GM19455 (cell line): ENCODE data around the gene OFD1.

Source experiments
- ATAC-seq: cut with Tn5 transposase; IDR thresholded peaks from one replicate; pipeline ENCODE4 v1.9.1; 2021; ENCODE audit not compliant: unreplicated experiment

The OFD1 gene

GRCh38 chrX:13750204-13750603 is 15.7 kb downstream of the OFD1 start:
- ATAC-seq = no peak

DNA sequence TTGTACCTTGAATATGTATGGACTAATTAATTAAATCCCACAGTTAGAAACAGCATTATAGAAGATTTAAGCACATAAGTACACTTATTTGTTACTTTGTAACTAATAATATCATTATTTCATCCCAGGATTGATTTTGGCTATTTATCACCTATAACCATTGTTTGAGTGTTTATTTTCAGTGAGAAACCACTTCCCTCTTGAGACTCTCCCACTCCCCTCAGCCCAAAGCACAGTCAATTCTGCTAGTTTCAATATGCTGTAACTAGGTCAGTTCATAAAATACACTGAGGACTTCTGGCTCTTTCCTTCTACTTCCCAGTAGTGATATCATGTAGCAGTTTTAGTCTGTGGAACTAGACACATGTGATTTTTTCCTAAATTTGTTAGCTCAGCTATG is 16.3 kb downstream of the OFD1 start:
- no peak for ATAC-seq

DNA sequence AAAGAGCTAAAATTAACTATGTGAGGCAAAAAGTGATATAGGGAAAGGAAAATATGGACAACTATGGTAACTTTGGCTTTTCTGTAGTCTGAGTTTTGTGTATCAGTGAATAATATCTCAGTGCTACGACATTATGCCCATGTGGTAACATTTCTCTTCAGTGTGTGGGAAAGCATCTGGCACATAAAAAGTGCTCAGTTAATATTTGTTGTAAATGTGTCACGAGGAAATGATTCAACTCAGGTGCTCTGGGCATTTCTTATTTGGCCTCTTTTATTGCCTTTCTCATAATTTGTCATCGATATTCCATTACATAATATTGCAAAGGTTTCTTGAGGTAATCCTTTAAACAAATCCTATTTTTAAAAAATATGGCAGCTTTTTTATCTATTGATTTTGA is 17.6 kb downstream of the OFD1 start:
- ATAC-seq = no peak

- no peak for ATAC-seq
These were observed 18.1 kb downstream of the OFD1 start for GRCh38 chrX:13752646-13753045.

DNA sequence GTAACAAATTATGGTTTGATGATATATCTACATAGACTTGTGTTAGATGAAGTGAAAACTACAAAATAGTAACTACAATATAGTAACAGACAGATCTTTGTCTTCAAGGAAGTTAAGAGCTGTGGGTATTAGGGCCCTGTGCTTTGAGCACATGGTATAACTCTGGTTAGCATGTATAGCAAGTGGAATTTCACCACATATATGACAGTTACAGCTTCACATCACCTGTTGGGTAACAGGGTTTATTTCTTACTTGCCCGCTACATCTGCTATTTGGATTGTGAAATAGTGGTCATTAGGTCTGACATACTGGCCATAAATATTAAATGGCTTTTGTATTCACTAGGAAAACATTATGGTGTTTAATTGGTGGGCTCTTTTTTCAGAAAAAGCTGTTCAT is 20.2 kb downstream of the OFD1 start:
- no peak for ATAC-seq

DNA sequence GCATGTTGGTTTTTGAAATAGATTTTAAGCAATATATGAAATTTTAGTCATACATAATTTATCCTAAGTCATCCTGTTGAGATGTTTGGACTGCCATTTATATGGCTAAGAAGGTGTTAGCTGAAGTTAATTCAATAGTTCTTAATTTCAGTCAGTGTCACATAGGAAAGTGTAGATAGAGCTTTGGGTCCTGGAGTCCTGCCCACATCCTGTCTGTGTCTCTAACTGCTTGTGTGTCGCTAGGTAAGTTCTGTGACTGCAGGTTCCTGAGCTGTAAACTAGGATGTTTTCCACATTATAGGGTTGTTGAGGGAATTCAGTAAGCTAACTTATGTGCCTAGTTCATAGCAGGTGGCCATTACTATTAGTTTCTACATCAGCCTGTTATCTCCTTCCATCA is 20.7 kb downstream of the OFD1 start:
- no peak for ATAC-seq

- ATAC-seq = no peak
These were observed 21.8 kb downstream of the OFD1 start for GRCh38 chrX:13756381-13756780.

GRCh38 chrX:13759152-13759718 is 24.7 kb downstream of the OFD1 start:
- peak; percentile 75 for ATAC-seq

- no peak for ATAC-seq
These were observed 25.9 kb downstream of the OFD1 start for GRCh38 chrX:13760426-13760825.

GRCh38 chrX:13761606-13762414 is 27.3 kb downstream of the OFD1 start:
- peak; percentile 57 for ATAC-seq

- ATAC-seq = no peak
These were observed 28.9 kb downstream of the OFD1 start for GRCh38 chrX:13763489-13763888.

GRCh38 chrX:13764281-13764680 is 29.7 kb downstream of the OFD1 start:
- no peak for ATAC-seq

GRCh38 chrX:13764765-13765164 is 30.2 kb downstream of the OFD1 start:
- ATAC-seq = no peak

- ATAC-seq = no peak
These were observed 34.4 kb downstream of the OFD1 start for GRCh38 chrX:13768939-13769338.

- no peak for ATAC-seq
These were observed 35.5 kb downstream of the OFD1 start for GRCh38 chrX:13770013-13770535.

GRCh38 chrX:13774696-13775095 is 40.1 kb downstream of the OFD1 start:
- no peak for ATAC-seq

DNA sequence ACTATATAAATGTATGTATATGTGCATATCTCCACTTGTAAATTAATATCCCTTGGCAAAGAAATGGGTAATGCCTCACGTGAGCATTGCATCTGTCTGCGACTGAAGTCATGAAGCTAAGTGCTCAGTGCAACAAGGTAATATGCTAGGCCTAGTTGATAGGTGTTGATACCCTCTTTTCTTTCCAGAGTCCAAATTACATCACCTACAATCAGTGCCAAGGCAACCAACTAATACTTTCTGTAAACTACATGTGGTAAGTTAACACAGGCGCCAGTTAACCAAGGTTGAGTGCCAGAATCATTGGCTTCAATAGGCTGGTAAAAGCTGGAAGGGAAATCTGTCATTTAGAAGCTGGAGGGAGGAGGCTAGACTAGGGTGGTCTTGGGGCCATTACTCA is 41.3 kb downstream of the OFD1 start:
- ATAC-seq = no peak

DNA sequence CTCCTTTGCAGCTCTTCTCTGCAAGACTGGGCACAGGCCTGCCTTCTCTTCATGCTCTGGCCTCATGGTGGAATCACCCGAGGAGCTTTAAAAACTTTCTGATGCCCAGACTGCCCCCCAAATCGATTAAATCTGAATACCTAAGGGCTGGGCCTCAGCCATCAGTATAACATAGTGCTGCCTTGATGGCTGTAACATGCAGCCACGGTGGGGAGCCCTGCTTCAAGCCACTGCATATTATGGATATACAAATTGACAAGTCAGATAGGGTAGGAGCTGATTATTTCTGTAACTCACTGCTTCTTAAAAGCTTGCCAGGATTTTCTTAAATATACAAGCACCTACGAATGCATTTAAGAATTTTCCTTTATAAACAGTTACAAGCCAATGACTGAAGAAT is 41.8 kb downstream of the OFD1 start:
- no peak for ATAC-seq

DNA sequence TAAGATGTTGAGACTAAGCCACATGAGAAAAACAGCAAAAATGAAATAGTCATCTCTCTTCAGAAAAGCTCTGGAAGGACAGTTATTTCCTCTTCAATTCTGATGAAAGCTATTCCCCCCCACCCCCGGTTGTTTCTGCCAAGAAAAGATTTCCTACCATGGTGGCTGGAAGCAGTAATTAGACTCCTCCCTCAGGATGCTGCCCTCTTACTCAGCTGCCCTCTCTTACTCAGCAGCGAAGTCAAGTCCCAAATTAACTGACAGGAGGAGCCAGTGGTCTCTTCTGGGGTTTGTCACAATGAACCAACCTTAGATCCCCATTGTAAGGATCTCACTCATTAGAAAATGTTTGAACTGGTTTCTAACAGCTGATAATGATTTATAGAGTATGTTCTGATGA is 44.4 kb downstream of the OFD1 start:
- ATAC-seq = no peak

DNA sequence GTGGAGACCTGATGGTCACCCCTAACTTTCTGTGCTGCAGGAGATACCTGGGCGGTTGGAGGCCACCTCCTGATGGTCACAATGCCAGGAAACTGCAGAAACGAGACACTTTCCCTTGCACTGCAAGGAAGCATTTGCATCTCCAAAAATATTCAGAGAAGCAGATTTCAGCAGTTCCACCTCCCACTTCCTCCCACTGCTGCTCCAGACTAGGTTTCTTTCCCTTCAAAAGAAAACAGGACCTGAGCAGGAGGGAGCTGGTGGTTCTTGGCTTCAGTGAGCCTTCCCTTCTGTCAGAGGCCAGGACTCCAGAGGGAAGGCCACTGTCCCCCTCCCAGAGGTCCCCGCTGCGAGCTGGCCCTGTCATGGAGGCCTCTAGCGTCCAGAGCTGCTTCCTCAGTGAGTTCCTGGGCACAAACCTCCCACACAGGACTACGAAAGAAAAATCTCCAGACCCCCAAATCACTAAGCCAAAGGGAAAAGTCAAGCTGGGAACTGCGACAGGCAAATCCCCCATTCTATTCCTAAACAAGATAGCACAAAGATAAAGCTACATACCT is 46.4 kb downstream of the OFD1 start:
- ATAC-seq = no peak

GRCh38 chrX:13786048-13786447 is 51.5 kb downstream of the OFD1 start:
- ATAC-seq = no peak
